Measurements from ENCODE around the gene CDK5R1.

CDK5R1 gene

DNA sequence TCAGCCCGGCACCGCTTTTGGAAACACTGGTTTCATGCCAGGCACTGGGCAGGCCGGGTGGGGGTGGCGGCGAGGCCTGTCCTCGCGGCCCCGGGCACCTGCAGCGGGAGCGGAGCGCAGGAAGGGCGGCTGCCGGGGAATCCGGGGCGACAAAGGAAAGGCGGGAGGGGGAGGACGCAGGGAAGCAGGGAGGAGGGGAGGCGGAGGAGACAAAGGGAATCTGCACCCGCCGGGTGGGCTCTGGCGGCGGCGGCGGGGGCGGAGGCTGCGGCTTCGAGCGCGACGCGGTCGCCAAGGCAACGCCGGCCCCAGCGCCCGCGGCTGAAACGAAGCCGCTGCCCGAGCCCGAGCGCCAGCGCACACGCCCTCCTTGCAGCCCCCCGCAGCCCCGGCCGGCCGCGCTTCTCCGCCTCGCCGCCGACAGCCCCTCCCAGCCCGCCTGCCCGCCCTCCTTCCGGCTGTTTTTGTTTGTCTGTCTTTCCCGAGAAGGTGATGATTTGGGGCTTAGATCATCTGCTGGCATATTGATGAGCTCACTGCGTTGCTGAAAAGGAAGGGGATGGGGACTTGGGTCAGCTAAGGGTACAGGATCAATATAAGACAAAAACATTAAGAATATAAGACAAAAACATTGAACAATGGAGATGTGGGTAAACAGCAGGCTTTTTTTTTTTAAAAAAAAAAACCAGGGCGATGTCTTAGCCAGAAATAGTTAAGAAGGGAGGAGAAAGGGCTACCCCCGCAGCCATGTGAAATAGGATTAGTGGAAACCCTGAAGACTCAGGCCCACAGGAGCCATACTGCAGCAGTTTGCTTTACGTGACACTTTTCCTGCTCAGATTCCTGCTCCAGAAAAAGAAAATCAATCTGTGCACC is 32.7 kb downstream of the CDK5R1 start:
- Histone ChIP-seq H3K9ac (ENCODE audit: low read length) (no peak overlapping the region), H3K4me2 (ENCODE audit: low read depth, low read length) (no peak overlapping the region), H2AFZ (ENCODE audit: low read length) (no peak overlapping the region), H3K4me3 (ENCODE audit: low read length) (no peak overlapping the region), H3K27me3 (replicated peaks; ENCODE audit: insufficient read depth, low read length) (no peaks in the 10 kb centered on the region), H3K4me1 (ENCODE audit: low read length) (peaks cover 18% of the 10 kb centered on the region), H3K36me3 (replicated peaks; ENCODE audit: insufficient read depth, low read length) (no peaks in the 10 kb centered on the region), H4K20me1 (ENCODE audit: insufficient read depth, low read length) (peaks cover 3% of the 10 kb centered on the region; the same call in 1 of the 2 replicates), H3K79me2 (ENCODE audit: low read length) (peaks cover 3% of the 10 kb centered on the region; the same call in 1 of the 2 replicates), H3F3A (ENCODE audit: insufficient read depth, low read length) (peaks cover 15% of the 10 kb centered on the region), H3K27ac (ENCODE audit: low read length) (no peak overlapping the region), H3K9me3 (replicated peaks; ENCODE audit: insufficient read depth, low read length) (no peaks in the 10 kb centered on the region), H3K9me2 (replicated peaks; ENCODE audit: insufficient read depth, low read length) (no peaks in the 10 kb centered on the region)
- TF ChIP-seq, protein P1, sequence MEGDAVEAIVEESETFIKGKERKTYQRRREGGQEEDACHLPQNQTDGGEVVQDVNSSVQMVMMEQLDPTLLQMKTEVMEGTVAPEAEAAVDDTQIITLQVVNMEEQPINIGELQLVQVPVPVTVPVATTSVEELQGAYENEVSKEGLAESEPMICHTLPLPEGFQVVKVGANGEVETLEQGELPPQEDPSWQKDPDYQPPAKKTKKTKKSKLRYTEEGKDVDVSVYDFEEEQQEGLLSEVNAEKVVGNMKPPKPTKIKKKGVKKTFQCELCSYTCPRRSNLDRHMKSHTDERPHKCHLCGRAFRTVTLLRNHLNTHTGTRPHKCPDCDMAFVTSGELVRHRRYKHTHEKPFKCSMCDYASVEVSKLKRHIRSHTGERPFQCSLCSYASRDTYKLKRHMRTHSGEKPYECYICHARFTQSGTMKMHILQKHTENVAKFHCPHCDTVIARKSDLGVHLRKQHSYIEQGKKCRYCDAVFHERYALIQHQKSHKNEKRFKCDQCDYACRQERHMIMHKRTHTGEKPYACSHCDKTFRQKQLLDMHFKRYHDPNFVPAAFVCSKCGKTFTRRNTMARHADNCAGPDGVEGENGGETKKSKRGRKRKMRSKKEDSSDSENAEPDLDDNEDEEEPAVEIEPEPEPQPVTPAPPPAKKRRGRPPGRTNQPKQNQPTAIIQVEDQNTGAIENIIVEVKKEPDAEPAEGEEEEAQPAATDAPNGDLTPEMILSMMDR (IDR thresholded peaks at IDR 0.05; ENCODE audit: low read length) = no peak
- TF ChIP-seq EZH2 (optimal IDR thresholded peaks at IDR 0.05; ENCODE audit: low read depth, low read length) (no peak), EZH2phosphoT487 (IDR thresholded peaks at IDR 0.05; ENCODE audit: low read length) (no peak)
- DNase-seq = no peak

DNA sequence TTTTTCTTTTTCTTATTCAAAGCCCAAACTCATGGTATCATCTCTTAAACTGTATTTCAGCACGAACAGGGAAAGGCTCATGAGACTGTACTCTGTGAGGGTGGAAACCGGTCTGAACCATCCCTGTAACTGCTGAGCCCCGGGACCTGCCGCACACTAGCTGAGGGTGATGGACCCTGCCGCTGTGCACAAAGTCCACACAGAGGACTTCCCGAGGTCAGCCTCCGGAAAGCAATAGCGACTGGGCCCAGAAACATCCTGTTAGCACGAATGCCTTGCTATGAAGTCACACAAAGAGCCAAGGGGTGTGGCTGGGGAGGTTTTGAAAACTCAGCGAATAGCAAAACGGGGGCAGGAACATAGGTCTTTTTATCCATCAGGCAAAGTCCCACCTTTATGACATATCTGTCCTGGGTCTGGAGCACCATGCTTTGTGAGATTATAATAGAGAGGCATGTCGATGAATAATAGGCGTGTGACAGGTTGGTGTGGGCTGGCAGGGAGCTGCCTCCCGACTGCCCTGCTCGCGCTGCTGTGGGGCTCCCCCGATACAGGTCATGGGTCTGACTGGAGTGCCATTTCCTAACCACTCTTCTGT is 33.4 kb downstream of the CDK5R1 start:
- no peak overlapping the region for H3K9ac ChIP-seq (ENCODE audit: low read length)
- peaks cover 17% of the 10 kb centered on the region for H3F3A ChIP-seq (ENCODE audit: insufficient read depth, low read length)
- no peak overlapping the region for H3K27ac ChIP-seq (ENCODE audit: low read length)
- H4K20me1 ChIP-seq (ENCODE audit: insufficient read depth, low read length) = peaks cover 3% of the 10 kb centered on the region; the same call in 1 of the 2 replicates
- peaks cover 3% of the 10 kb centered on the region; the same call in 1 of the 2 replicates for H3K79me2 ChIP-seq (ENCODE audit: low read length)
- no peaks in the 10 kb centered on the region for H3K9me3 ChIP-seq (replicated peaks; ENCODE audit: insufficient read depth, low read length)
- no peak for DNase-seq
- no peak overlapping the region for H3K4me3 ChIP-seq (ENCODE audit: low read length)
- H2AFZ ChIP-seq (ENCODE audit: low read length) = no peak overlapping the region
- H3K9me2 ChIP-seq (replicated peaks; ENCODE audit: insufficient read depth, low read length) = no peaks in the 10 kb centered on the region
- H3K36me3 ChIP-seq (replicated peaks; ENCODE audit: insufficient read depth, low read length) = no peaks in the 10 kb centered on the region
- peaks cover 24% of the 10 kb centered on the region for H3K4me1 ChIP-seq (ENCODE audit: low read length)
- no peak overlapping the region for H3K4me2 ChIP-seq (ENCODE audit: low read depth, low read length)
- no peaks in the 10 kb centered on the region for H3K27me3 ChIP-seq (replicated peaks; ENCODE audit: insufficient read depth, low read length)
- TF ChIP-seq EZH2phosphoT487 (IDR thresholded peaks at IDR 0.05; ENCODE audit: low read length) = no peak
- no peak for TF ChIP-seq EZH2 (optimal IDR thresholded peaks at IDR 0.05; ENCODE audit: low read depth, low read length)
- TF ChIP-seq, protein P1 (IDR thresholded peaks at IDR 0.05; ENCODE audit: low read length) = no peak

DNA sequence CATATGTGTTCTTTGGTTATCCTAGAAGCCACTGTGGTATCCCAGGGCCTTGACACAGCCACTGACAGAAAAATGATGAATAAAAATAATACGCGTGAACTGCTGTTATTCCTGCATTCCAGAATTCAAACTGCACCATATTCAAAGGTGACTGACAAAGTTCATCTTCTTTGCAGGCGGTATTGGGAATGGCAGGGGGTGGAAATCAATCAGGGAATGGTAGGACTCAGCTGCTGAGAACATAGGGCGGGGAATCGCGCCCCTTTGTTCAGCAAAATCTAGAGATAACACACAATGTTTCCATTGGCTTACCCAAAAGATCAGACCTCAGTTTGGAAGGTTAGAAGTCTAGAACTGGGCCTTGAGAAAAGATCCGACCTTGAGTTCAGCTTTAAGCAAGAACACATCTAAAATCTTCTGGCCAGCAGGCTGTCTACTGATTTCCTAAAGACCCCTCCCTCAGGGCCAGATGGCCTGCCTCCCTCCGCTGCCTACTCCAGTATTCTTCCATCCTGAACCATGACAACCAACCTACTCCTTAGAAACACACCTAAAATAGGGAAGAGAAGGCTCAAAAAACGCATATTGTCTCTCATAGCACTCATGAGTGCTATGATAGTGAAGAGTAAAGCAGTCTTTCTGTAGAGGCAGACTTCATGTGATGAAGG is 34.1 kb downstream of the CDK5R1 start:
- Histone ChIP-seq H4K20me1 (ENCODE audit: insufficient read depth, low read length) (peaks cover 3% of the 10 kb centered on the region; the same call in 1 of the 2 replicates), H3K36me3 (replicated peaks; ENCODE audit: insufficient read depth, low read length) (no peaks in the 10 kb centered on the region), H3K4me3 (ENCODE audit: low read length) (no peak overlapping the region), H3K9ac (ENCODE audit: low read length) (no peak overlapping the region), H2AFZ (ENCODE audit: low read length) (no peak overlapping the region), H3K79me2 (ENCODE audit: low read length) (peaks cover 3% of the 10 kb centered on the region; the same call in 1 of the 2 replicates), H3K27me3 (replicated peaks; ENCODE audit: insufficient read depth, low read length) (no peaks in the 10 kb centered on the region), H3K27ac (ENCODE audit: low read length) (no peak overlapping the region), H3K9me3 (replicated peaks; ENCODE audit: insufficient read depth, low read length) (no peaks in the 10 kb centered on the region), H3K4me1 (ENCODE audit: low read length) (peaks cover 25% of the 10 kb centered on the region), H3K4me2 (ENCODE audit: low read depth, low read length) (no peak overlapping the region), H3F3A (ENCODE audit: insufficient read depth, low read length) (peaks cover 18% of the 10 kb centered on the region), H3K9me2 (replicated peaks; ENCODE audit: insufficient read depth, low read length) (no peaks in the 10 kb centered on the region)
- TF ChIP-seq, protein P1 (IDR thresholded peaks at IDR 0.05; ENCODE audit: low read length) = no peak
- TF ChIP-seq EZH2 (optimal IDR thresholded peaks at IDR 0.05; ENCODE audit: low read depth, low read length) = no peak
- TF ChIP-seq EZH2phosphoT487 (IDR thresholded peaks at IDR 0.05; ENCODE audit: low read length) = no peak
- DNase-seq = no peak
